Spinal cord (tissue), 4 donors: ENCODE results near the gene NCAPG2. TPM values are rescaled to one million over a fixed set of nuclear protein-coding genes. Genes with fewer than 3 reads are reported as not detected.

Experiments
- polyA plus RNA-seq, 2 donors: library from polyadenylated mRNA; unstranded; fragments of 120-200 nt; gene quantifications; one replicate each; pipeline ENCODE4 v1.2.1, GENCODE V29; 2013; ENCODE audit not compliant: insufficient read length in 2 of 2
- small RNA-seq: library from RNA; depleted of rRNA; stranded (forward); fragments of <200 nt; gene quantifications from one replicate; pipeline ENCODE3, GENCODE V24; 2014; ENCODE audit warnings: low replicate concordance
- total RNA-seq, 2 donors: library from RNA; depleted of rRNA in 1 of 2; stranded (reverse); fragments of 120-200 nt in 1 of 2; fragments of >200 nt in 1 of 2; gene quantifications; one replicate each; pipeline versions ENCODE4 v1.2.3 to v1.2.4, GENCODE V29; 2013 to 2014

NCAPG2 gene
- total and polyA plus RNA-seq, 4 donors: 14.1 to 17.5 (median 16.3) TPM

Small RNAs within 50 kb of the gene (small RNA-seq; reads per million reads assigned to genes)
- not detected for gene MIR5707
- gene THAP5P1: not detected

Other genes starting within 250 kb of the NCAPG2 start
- gene PTPRN2, start 117.0 kb downstream of the NCAPG2 start, total RNA-seq: 10 to 100 TPM; 18.1 to 33.2 TPM
- 10 to 100 TPM; 67.6 to 69.9 TPM for gene PTPRN2, start 117.0 kb downstream of the NCAPG2 start, polyA plus RNA-seq
- 10 to 100 TPM; 69.6 to 73.9 TPM for gene ESYT2, start 124.7 kb upstream of the NCAPG2 start, total RNA-seq
- 10 to 100 TPM; 28.0 to 34.3 TPM for gene ESYT2, start 124.7 kb upstream of the NCAPG2 start, polyA plus RNA-seq
- 10 to 100 TPM; 13.0 to 13.3 TPM for gene DYNC2I1, start 151.8 kb upstream of the NCAPG2 start, total RNA-seq
- gene DYNC2I1, start 151.8 kb upstream of the NCAPG2 start, polyA plus RNA-seq: 10 to 100 TPM; 25.9 to 33.6 TPM